ENCODE data around the gene FAM184B.

GRCh38 chr4:17702641-17703040 is 78.8 kb downstream of the FAM184B start:
- TF ChIP-seq CTCF (IDR thresholded peaks at IDR 0.05) (no peak), POLR2A (IDR thresholded peaks at IDR 0.05) (no peak), EP300 (IDR thresholded peaks at IDR 0.05) (no peak)
